HG03196 (cell line): ENCODE measurements around the gene CYB5R3.
"Not testable (repeated sequence)": the region's sequence is repeated elsewhere in the genome, so short reads cannot be mapped to it uniquely, and the experiment has no call there.

ENCODE experiments used
- ATAC-seq: cut with Tn5 transposase; IDR thresholded peaks from one replicate; pipeline ENCODE4 v1.9.1; 2021; ENCODE audit not compliant: unreplicated experiment

Gene CYB5R3

GRCh38 chr22:42575996-42576574 lies 73.1 kb downstream of the CYB5R3 start:
- not testable (repeated sequence) for ATAC-seq

GRCh38 chr22:42574468-42574867 lies 74.7 kb downstream of the CYB5R3 start:
- ATAC-seq, result not testable (repeated sequence)

GRCh38 chr22:42574046-42574445 lies 75.1 kb downstream of the CYB5R3 start:
- ATAC-seq, result not testable (repeated sequence)

- not testable (repeated sequence) for ATAC-seq
Observed at GRCh38 chr22:42571068-42571467, 78.1 kb downstream of the CYB5R3 start.

- ATAC-seq, result not testable (repeated sequence)
Observed at GRCh38 chr22:42570580-42570979, 78.6 kb downstream of the CYB5R3 start.

- ATAC-seq, result not testable (repeated sequence)
Observed at GRCh38 chr22:42567950-42568349, 81.2 kb downstream of the CYB5R3 start.
